Gastrocnemius medialis (tissue), 4 donors: ENCODE results near the gene CLEC2L.

Experiments used
- CTCF ChIP-seq, 5 experiments: fragments of 450-650 bp in 3 of 5; fragments of 200-600 bp in 2 of 5; sonication (generic) in 2 of 5; IDR thresholded peaks in 4 of 5; conservative IDR thresholded peaks in 1 of 5; 1 replicate in 4 of 5; 2 replicates in 1 of 5; pipeline ENCODE4 v1.5.1; 2016 to 2019; ENCODE audit warnings: antibody characterized with exemption in 5 of 5, mild to moderate bottlenecking in 3 of 5, moderate library complexity in 3 of 5
- POLR2A ChIP-seq, 2 donors: fragments of 450-650 bp; IDR thresholded peaks; one replicate each; pipeline ENCODE4 v1.6.1; 2017; ENCODE audit warnings: antibody characterized with exemption in 2 of 2, mild to moderate bottlenecking in 2 of 2, moderate library complexity in 2 of 2

GRCh38 chr7:139532636-139533155 lies 9.2 kb downstream of the CLEC2L start:
- no peak for TF ChIP-seq CTCF (IDR thresholded peaks at IDR 0.05 in 4 of 5, conservative IDR thresholded peaks at IDR 0.05 in 1 of 5)
- TF ChIP-seq POLR2A (IDR thresholded peaks at IDR 0.05), result no peak
